Heart left ventricle (tissue), 16 donors: Measurements from ENCODE around the gene SFT2D3. TPM values are rescaled to one million over a fixed set of nuclear protein-coding genes. Genes with fewer than 3 reads are reported as not detected.
A peak's percentile ranks its signal among the peaks of the same experiment; 100 is the strongest.

Experiments used
- ATAC-seq, 4 donors: fragments of 200-7000 bp; cut with Tn5 transposase; one replicate each; pipeline ENCODE4 v1.9.1; 2020 to 2022; ENCODE audit warnings: moderate library complexity in 4 of 4, mild to moderate bottlenecking in 3 of 4, moderate number of reproducible peaks in 1 of 4
- DNase-seq, 5 donors: peaks; one replicate each; pipeline ENCODE4 v3.0.0-alpha.2; 2020
- H3K27ac ChIP-seq, 12 donors: fragments of 200-600 bp; sonication (generic) in 4 of 12; one replicate each; pipeline versions ENCODE4 v1.5.0 to v1.8.0; 2016 to 2022; ENCODE audit warnings: mild to moderate bottlenecking in 2 of 12
- H3K27me3 ChIP-seq, 9 donors: fragments of 200-600 bp; sonication (generic) in 2 of 9; one replicate each; pipeline versions ENCODE4 v1.5.1 to v1.8.0; 2016 to 2022; ENCODE audit warnings: mild to moderate bottlenecking in 3 of 9
- H3K36me3 ChIP-seq, 9 donors: fragments of 200-600 bp; sonication (generic) in 2 of 9; one replicate each; pipeline versions ENCODE4 v1.5.0 to v1.8.0; 2018 to 2022; ENCODE audit warnings: mild to moderate bottlenecking in 2 of 9
- H3K4me1 ChIP-seq, 12 donors: fragments of 200-600 bp; sonication (generic) in 4 of 12; one replicate each; pipeline versions ENCODE4 v1.5.0 to v1.8.0; 2016 to 2022; ENCODE audit warnings: mild to moderate bottlenecking in 3 of 12
- H3K4me3 ChIP-seq, 12 donors: fragments of 200-600 bp; sonication (generic) in 4 of 12; one replicate each; pipeline versions ENCODE4 v1.5.0 to v1.8.0; 2017 to 2022; ENCODE audit warnings: mild to moderate bottlenecking in 9 of 12, moderate library complexity in 4 of 12
- H3K9me3 ChIP-seq, 12 donors: fragments of 200-600 bp; sonication (generic) in 4 of 12; one replicate each; pipeline versions ENCODE4 v1.5.0 to v1.8.0; 2016 to 2022; ENCODE audit warnings: mild to moderate bottlenecking in 1 of 12
- CTCF ChIP-seq, 12 donors: fragments of 200-600 bp; sonication (generic) in 4 of 12; IDR thresholded peaks; one replicate each; pipeline versions ENCODE4 v1.5.0 to v1.8.0; 2018 to 2022; ENCODE audit warnings: antibody characterized with exemption in 12 of 12, mild to moderate bottlenecking in 5 of 12
- POLR2A ChIP-seq, 2 donors: fragments of 450-650 bp; IDR thresholded peaks; one replicate each; pipeline ENCODE4 v1.6.1; 2017; ENCODE audit warnings: antibody characterized with exemption in 2 of 2, mild to moderate bottlenecking in 2 of 2, moderate library complexity in 2 of 2
- WGBS, 4 donors: extraction: QIAGEN DNeasy Blood & Tissue Kit in 2 of 4; methylation state at CpG; one replicate each; pipeline versions ENCODE4 v1.1.5 to v1.1.7; 2013 to 2018; 5-methylcytosine and 5-hydroxymethylcytosine counted together
- intact Hi-C, 10 donors: fragments of 100-400 bp; cut with DNase I; formaldehyde crosslinking; loops; one replicate each; pipeline versions ENCODE4 v1.11.1 to v1.14.2; 2022
- polyA plus RNA-seq, 2 donors: library from polyadenylated mRNA; stranded (reverse); fragments of 200-250 nt; gene quantifications; one replicate each; pipeline ENCODE4 v1.2.3, GENCODE V29; 2013
- total RNA-seq, 9 donors: library from RNA; depleted of rRNA in 2 of 9; stranded (reverse); fragments of >200 nt in 2 of 9; fragmentation: NEBNext Ultra II Directional in 3 of 9; extraction: Animal tissue kit (Norgen Biotek cat#: 25700) in 3 of 9; gene quantifications; one replicate each; pipeline versions ENCODE4 v1.1.0 to v1.2.4, GENCODE V29; 2016 to 2023
- donor health status: ischemic (EF 13 %, LVEDD 7.1; RV severe dilation, severe dysfunction).
- donor health status: healthy with polysubstance abuse.
- donor health status: DM: no; HTN: yes; CAD: no.
- donor health status: DM: no; HTN: no; CAD: no.
- donor health status: ischemic (EF 25% LVEDD 6.9; RV normal size, moderate dysfunction).
- donor health status: ischemic (EF 25% LVEDD 5.7; RV mildly dilated, moderate dysfunction).
- donor health status: healthy.
- donor health status: DM: yes; HTN: yes; CAD: no.
- donor health status: ischemic (EF 35%, LVEDD 5.7; RV mildly dilated, moderate dysfunction).
- donor health status: nonischemic (EF 11% LVEDD 7.7; RV severe dilation, severe dysfunction).
- donor health status: DM: yes; HTN: yes; CAD: no.
- donor health status: PGD.
- donor health status: ischemic (EF 29% LVEDD 5.4; RV normal size, mild dysfunction).
- donor health status: nonischemic (EF 23%, LVEDD 6.1; RV moderate dilation, normal function).

The SFT2D3 gene
- total and polyA plus RNA-seq, 11 donors = 2.4 to 5.2 (median 3.6) TPM

- Histone ChIP-seq H3K4me3 (no peak overlapping the region), H3K4me1 (peaks cover 0 to 10% (median 4%) of the 10 kb centered on the region in 12 donors), H3K27ac (no peak overlapping the region), H3K27me3 (no peaks in the 10 kb centered on the region), H3K36me3 (no peaks in the 10 kb centered on the region), H3K9me3 (peaks cover 0 to 22% (median 0%) of the 10 kb centered on the region in 12 donors)
- DNase-seq (no peak), ATAC-seq (no peak)
- intact Hi-C loops = loop anchor here in 2 of 10 donors (5.0 to 10.0 kb wide), 3 partner anchors 38 to 98 kb away; partner anchors contain the start of gene GPR17 (in 1 of the 2)
- TF ChIP-seq CTCF (IDR thresholded peaks at IDR 0.05) (no peak), POLR2A (IDR thresholded peaks at IDR 0.05) (no peak)
- WGBS, 4 donors = 90 to 100% (median 98%) methylated on average over 2 of the region's 2 CpGs
These were observed 10.6 kb upstream of the SFT2D3 start for GRCh38 chr2:127690696-127691095.

GRCh38 chr2:127694986-127695385 lies 6.3 kb upstream of the SFT2D3 start:
- TF ChIP-seq POLR2A (IDR thresholded peaks at IDR 0.05) (no peak), CTCF (IDR thresholded peaks at IDR 0.05) (no peak)
- Histone ChIP-seq H3K4me1 (peaks cover 0 to 13% (median 4%) of the 10 kb centered on the region in 12 donors), H3K4me3 (peak overlapping the region in 8 of 12 donors; percentile 41 to 55 (median 46)), H3K9me3 (peaks cover 0 to 16% (median 0%) of the 10 kb centered on the region in 12 donors), H3K36me3 (no peaks in the 10 kb centered on the region), H3K27me3 (no peaks in the 10 kb centered on the region), H3K27ac (peak overlapping the region in 2 of 12 donors; percentile 52 to 72)
- ATAC-seq = peak in 2 of 4 donors; percentile 13 to 42
- WGBS, 4 donors = 83 to 91% (median 90%) methylated on average over 9 of the region's 9 CpGs
- intact Hi-C loops = loop anchor here in 8 of 10 donors (1.0 to 10.0 kb wide), 7 partner anchors 43 to 168 kb away; partner anchors contain the start of genes GPR17 (in 2 of the 8) and IWS1 (in 1 of the 8)
- no peak for DNase-seq

- Histone ChIP-seq H3K27me3 (no peaks in the 10 kb centered on the region), H3K4me3 (peak overlapping the region in 10 of 12 donors; percentile 23 to 55 (median 46)), H3K36me3 (no peaks in the 10 kb centered on the region), H3K9me3 (peaks cover 0 to 9% (median 0%) of the 10 kb centered on the region in 12 donors), H3K4me1 (peaks cover 0 to 18% (median 8%) of the 10 kb centered on the region in 12 donors), H3K27ac (peak overlapping the region in 5 of 12 donors; percentile 23 to 72 (median 36))
- 27 to 38% (median 30%) methylated on average over 42 to 52 of the region's 52 CpGs for WGBS, 4 donors
- intact Hi-C loops = loop anchor here in 8 of 10 donors (1.0 to 10.0 kb wide), 6 partner anchors 48 to 168 kb away; partner anchors contain the start of genes GPR17 (in 2 of the 8) and IWS1 (in 1 of the 8)
- ATAC-seq = peak; percentile 65 to 91 (median 88)
- peak; percentile 78 to 89 (median 84) for DNase-seq
- TF ChIP-seq CTCF (IDR thresholded peaks at IDR 0.05) (peak; percentile 40 to 85 (median 70)), POLR2A (IDR thresholded peaks at IDR 0.05) (no peak)
These were observed 5.5 kb upstream of the SFT2D3 start for GRCh38 chr2:127695491-127696472.
